HEK293 (cell line): ENCODE data around the gene CELF4.

ENCODE experiments used
- CTCF ChIA-PET: fragments of 350-600 bp; formaldehyde crosslinking; extraction: SDS; loops from one replicate; lab custom pipeline; 2021; ENCODE audit warnings: antibody characterized with exemption; lab: Yijun Ruan, JAX
- POLR2A ChIA-PET: fragments of 300-600 bp; formaldehyde crosslinking; extraction: SDS; loops from one replicate; lab custom pipeline; 2020; ENCODE audit warnings: antibody characterized with exemption, inconsistent platforms; lab: Yijun Ruan, JAX
- H3K27ac ChIP-seq: fragments of 200-500 bp; sonication (Bioruptor generic); 2 replicates; pipeline ENCODE4 v1.5.1; 2014; ENCODE audit warnings: low read depth, low read length, control low read depth, inconsistent platforms; ENCODE audit errors: extremely low read depth
- H3K36me3 ChIP-seq, 2 experiments: fragments of 200-500 bp in 1 of 2; sonication (Bioruptor generic) in 1 of 2; 1 replicate in 1 of 2; 2 replicates in 1 of 2; pipeline ENCODE4 v1.5.1; 2014 to 2017; ENCODE audit warnings: inconsistent platforms in 2 of 2, low read length in 2 of 2; ENCODE audit not compliant: control insufficient read depth in 2 of 2, insufficient read depth in 1 of 2
- H3K4me1 ChIP-seq: fragments of 200-500 bp; sonication (Bioruptor generic); 2 replicates; pipeline ENCODE4 v1.5.1; 2014; ENCODE audit warnings: mild to moderate bottlenecking, low read length, inconsistent platforms; ENCODE audit not compliant: control insufficient read depth, insufficient read depth
- H3K4me3 ChIP-seq: 2 replicates; pipeline ENCODE4 v1.5.1; 2011; ENCODE audit warnings: low read depth, mild to moderate bottlenecking, control low read depth, low read length, moderate library complexity
- H3K9me3 ChIP-seq: fragments of 200-500 bp; sonication (Bioruptor generic); 2 replicates; pipeline ENCODE4 v1.5.1; 2014; ENCODE audit warnings: low read depth, low read length, inconsistent platforms; ENCODE audit not compliant: control insufficient read depth, insufficient read depth
- GLIS1 ChIP-seq: fragments of 450-650 bp; formaldehyde crosslinking; IDR thresholded peaks from 2 replicates; pipeline ENCODE4 v1.5.1; 2016; ENCODE audit warnings: missing biosample characterization, missing genetic modification characterization
- PRDM1 ChIP-seq: fragments of 450-650 bp; formaldehyde crosslinking; IDR thresholded peaks from 2 replicates; pipeline ENCODE4; 2016; ENCODE audit warnings: missing biosample characterization, missing genetic modification characterization
- SETDB1 ChIP-seq: IDR thresholded peaks from one replicate; pipeline ENCODE4 v1.6.1; 2017; ENCODE audit warnings: mild to moderate bottlenecking, low read length, moderate library complexity, mixed read lengths; ENCODE audit not compliant: insufficient read length
- TRIM28 ChIP-seq: IDR thresholded peaks from 2 replicates; pipeline ENCODE4 v1.6.1; 2011; ENCODE audit warnings: low read length, control low read depth, borderline replicate concordance
- WT1 ChIP-seq: fragments of 450-650 bp; formaldehyde crosslinking; IDR thresholded peaks from 2 replicates; pipeline ENCODE4 v1.5.1; 2016; ENCODE audit warnings: missing biosample characterization, missing genetic modification characterization
- ZIC2 ChIP-seq: fragments of 450-650 bp; formaldehyde crosslinking; IDR thresholded peaks from 2 replicates; pipeline ENCODE4 v1.5.1; 2016; ENCODE audit warnings: missing biosample characterization, missing genetic modification characterization
- ZNF221 ChIP-seq: fragments of 450-650 bp; formaldehyde crosslinking; IDR thresholded peaks from 2 replicates; pipeline ENCODE4 v1.5.1; 2017; ENCODE audit warnings: missing biosample characterization, missing genetic modification characterization, borderline replicate concordance
- ZNF239 ChIP-seq: fragments of 450-650 bp; formaldehyde crosslinking; IDR thresholded peaks from 2 replicates; pipeline ENCODE4 v1.5.1; 2016; ENCODE audit warnings: missing biosample characterization, missing genetic modification characterization
- ZNF48 ChIP-seq: fragments of 450-650 bp; formaldehyde crosslinking; IDR thresholded peaks from 2 replicates; pipeline ENCODE4 v1.5.1; 2016; ENCODE audit warnings: missing biosample characterization, missing genetic modification characterization
- ZNF530 ChIP-seq: fragments of 450-650 bp; formaldehyde crosslinking; IDR thresholded peaks from 2 replicates; pipeline ENCODE4 v1.5.1; 2016; ENCODE audit warnings: low read depth, missing biosample characterization, missing genetic modification characterization
- ZNF549 ChIP-seq: fragments of 450-650 bp; IDR thresholded peaks from 2 replicates; pipeline ENCODE4 v1.5.1; 2018; ENCODE audit warnings: missing biosample characterization, missing genetic modification characterization, mild to moderate bottlenecking, inconsistent platforms, moderate library complexity
- ZNF555 ChIP-seq: fragments of 450-650 bp; formaldehyde crosslinking; conservative IDR thresholded peaks from 2 replicates; pipeline ENCODE4 v1.5.1; 2017; ENCODE audit warnings: missing biosample characterization, mild to moderate bottlenecking, missing genetic modification characterization, inconsistent platforms
- ZNF626 ChIP-seq: fragments of 450-650 bp; sonication (Bioruptor Pico); formaldehyde crosslinking; IDR thresholded peaks from 2 replicates; pipeline ENCODE4 v1.5.1; 2018; ENCODE audit warnings: missing biosample characterization, missing genetic modification characterization, inconsistent platforms
- ZNF701 ChIP-seq: fragments of 450-650 bp; formaldehyde crosslinking; IDR thresholded peaks from 2 replicates; pipeline ENCODE4 v1.5.1; 2016; ENCODE audit warnings: missing biosample characterization, missing genetic modification characterization
- ZSCAN30 ChIP-seq: fragments of 450-650 bp; IDR thresholded peaks from 2 replicates; pipeline ENCODE4 v1.5.1; 2018; ENCODE audit warnings: missing biosample characterization, mild to moderate bottlenecking, missing genetic modification characterization, moderate library complexity
- TF ChIP-seq, protein P1 (sequence below): fragments of 450-650 bp; formaldehyde crosslinking; IDR thresholded peaks from 2 replicates; pipeline ENCODE4 v1.5.1; 2016; ENCODE audit warnings: missing biosample characterization, missing genetic modification characterization
- TF ChIP-seq, protein P2 (sequence below): fragments of 450-650 bp; formaldehyde crosslinking; IDR thresholded peaks from 2 replicates; pipeline ENCODE4 v1.5.1; 2016; ENCODE audit warnings: missing biosample characterization, missing genetic modification characterization, borderline replicate concordance
- TF ChIP-seq, protein P3 (sequence below): fragments of 450-650 bp; IDR thresholded peaks from 2 replicates; pipeline ENCODE4 v1.5.1; 2018; ENCODE audit warnings: missing biosample characterization, mild to moderate bottlenecking, missing genetic modification characterization
- TF ChIP-seq, protein P4 (sequence below): fragments of 450-650 bp; formaldehyde crosslinking; conservative IDR thresholded peaks from 2 replicates; pipeline ENCODE4 v1.5.1; 2016; ENCODE audit warnings: low read depth, missing biosample characterization, missing genetic modification characterization
- TF ChIP-seq, protein P5 (sequence below): fragments of 450-650 bp; formaldehyde crosslinking; IDR thresholded peaks from 2 replicates; pipeline ENCODE4 v1.5.1; 2016; ENCODE audit warnings: missing biosample characterization, missing genetic modification characterization

The CELF4 gene

DNA sequence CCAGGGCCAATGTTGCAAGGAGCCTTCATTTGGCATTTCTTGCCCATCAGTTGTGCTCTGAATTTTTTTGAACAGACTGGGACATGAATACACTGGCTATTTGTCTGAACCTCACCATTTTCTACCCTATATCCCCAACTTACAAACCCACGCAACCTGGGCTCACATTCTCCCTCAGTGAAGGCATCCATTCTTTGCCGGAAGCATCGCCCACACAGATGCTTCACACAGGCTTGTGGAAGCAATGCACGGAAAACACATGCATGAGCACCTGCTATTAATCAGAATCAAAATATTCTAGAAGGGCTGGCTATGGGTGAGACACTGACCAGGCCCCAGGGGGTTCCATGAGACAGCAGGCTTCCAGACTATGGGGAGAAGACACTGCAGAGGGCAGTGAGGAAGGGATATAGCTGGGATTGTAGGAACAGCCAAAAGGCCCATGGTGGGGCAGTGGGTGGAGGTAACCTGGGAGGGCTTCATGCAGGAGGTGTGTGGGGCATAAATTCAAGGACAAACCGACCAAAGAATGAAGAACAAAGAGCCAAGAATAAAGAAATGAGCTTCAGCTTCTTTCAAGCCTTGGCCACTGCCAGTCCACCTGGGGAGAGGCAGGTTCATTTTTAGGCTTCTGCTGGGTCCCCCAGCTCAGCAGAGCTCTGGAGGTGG lies 261.5 kb downstream of the CELF4 start:
- CTCF ChIA-PET: no interaction called here
- Histone ChIP-seq H3K9me3 (no peaks in the 10 kb centered on the region), H3K27ac (no peak overlapping the region), H3K36me3 (no peaks in the 10 kb centered on the region), H3K4me3 (no peak overlapping the region), H3K4me1 (peaks cover 5% of the 10 kb centered on the region)
- POLR2A ChIA-PET: no interaction called here
- TF ChIP-seq ZNF48 (tag by site-specific recombination) (no peak), GLIS1 (tag by site-specific recombination) (no peak; the same call in 1 of the 2 replicates), ZNF626 (no peak), WT1 (tag by site-specific recombination) (no peak), ZNF549 (tag by site-specific recombination) (no peak)
- TF ChIP-seq, protein P1, sequence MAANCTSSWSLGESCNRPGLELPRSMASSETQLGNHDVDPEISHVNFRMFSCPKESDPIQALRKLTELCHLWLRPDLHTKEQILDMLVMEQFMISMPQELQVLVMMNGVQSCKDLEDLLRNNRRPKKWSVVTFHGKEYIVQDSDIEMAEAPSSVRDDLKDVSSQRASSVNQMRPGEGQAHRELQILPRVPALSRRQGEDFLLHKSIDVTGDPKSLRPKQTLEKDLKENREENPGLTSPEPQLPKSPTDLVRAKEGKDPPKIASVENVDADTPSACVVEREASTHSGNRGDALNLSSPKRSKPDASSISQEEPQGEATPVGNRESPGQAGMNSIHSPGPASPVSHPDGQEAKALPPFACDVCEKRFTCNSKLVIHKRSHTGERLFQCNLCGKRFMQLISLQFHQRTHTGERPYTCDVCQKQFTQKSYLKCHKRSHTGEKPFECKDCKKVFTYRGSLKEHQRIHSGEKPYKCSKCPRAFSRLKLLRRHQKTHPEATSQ (tag by site-specific recombination): no peak
- TF ChIP-seq, protein P2, sequence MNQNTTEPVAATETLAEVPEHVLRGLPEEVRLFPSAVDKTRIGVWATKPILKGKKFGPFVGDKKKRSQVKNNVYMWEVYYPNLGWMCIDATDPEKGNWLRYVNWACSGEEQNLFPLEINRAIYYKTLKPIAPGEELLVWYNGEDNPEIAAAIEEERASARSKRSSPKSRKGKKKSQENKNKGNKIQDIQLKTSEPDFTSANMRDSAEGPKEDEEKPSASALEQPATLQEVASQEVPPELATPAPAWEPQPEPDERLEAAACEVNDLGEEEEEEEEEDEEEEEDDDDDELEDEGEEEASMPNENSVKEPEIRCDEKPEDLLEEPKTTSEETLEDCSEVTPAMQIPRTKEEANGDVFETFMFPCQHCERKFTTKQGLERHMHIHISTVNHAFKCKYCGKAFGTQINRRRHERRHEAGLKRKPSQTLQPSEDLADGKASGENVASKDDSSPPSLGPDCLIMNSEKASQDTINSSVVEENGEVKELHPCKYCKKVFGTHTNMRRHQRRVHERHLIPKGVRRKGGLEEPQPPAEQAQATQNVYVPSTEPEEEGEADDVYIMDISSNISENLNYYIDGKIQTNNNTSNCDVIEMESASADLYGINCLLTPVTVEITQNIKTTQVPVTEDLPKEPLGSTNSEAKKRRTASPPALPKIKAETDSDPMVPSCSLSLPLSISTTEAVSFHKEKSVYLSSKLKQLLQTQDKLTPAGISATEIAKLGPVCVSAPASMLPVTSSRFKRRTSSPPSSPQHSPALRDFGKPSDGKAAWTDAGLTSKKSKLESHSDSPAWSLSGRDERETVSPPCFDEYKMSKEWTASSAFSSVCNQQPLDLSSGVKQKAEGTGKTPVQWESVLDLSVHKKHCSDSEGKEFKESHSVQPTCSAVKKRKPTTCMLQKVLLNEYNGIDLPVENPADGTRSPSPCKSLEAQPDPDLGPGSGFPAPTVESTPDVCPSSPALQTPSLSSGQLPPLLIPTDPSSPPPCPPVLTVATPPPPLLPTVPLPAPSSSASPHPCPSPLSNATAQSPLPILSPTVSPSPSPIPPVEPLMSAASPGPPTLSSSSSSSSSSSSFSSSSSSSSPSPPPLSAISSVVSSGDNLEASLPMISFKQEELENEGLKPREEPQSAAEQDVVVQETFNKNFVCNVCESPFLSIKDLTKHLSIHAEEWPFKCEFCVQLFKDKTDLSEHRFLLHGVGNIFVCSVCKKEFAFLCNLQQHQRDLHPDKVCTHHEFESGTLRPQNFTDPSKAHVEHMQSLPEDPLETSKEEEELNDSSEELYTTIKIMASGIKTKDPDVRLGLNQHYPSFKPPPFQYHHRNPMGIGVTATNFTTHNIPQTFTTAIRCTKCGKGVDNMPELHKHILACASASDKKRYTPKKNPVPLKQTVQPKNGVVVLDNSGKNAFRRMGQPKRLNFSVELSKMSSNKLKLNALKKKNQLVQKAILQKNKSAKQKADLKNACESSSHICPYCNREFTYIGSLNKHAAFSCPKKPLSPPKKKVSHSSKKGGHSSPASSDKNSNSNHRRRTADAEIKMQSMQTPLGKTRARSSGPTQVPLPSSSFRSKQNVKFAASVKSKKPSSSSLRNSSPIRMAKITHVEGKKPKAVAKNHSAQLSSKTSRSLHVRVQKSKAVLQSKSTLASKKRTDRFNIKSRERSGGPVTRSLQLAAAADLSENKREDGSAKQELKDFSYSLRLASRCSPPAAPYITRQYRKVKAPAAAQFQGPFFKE (tag by site-specific recombination): no peak

DNA sequence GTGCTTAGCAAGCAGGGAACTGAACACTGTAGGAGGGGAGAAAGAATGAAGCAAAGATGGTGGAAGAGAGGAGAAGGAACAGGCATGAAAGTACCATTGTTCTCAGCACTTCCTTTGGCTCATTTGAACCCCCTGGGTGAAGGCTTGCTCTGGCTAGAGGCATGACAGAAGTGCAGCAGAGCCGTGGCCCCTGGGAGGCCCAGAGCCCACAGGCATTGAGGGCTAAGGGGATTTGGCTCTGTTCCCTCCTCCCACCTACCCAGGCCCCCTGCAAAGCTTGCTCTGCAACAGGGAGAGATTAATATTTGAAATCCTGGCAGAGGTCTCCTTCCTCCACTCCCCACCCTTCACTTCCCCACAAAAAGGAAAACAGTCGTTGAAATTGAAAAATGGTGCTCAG lies 262.6 kb downstream of the CELF4 start:
- CTCF ChIA-PET: no interaction called here
- POLR2A ChIA-PET: no interaction called here

More for the DNA sequence above, 262.6 kb downstream of the CELF4 start:
- TF ChIP-seq TRIM28 (no peak), ZNF239 (no peak), ZIC2 (peak; percentile 50), ZNF530 (no peak), ZNF555 (tag by site-specific recombination) (no peak), SETDB1 (no peak), GLIS1 (tag by site-specific recombination) (peak; percentile 85), ZNF701 (tag by site-specific recombination) (no peak), ZSCAN30 (no peak), ZNF221 (tag by site-specific recombination) (no peak), PRDM1 (tag by site-specific recombination) (no peak)
- TF ChIP-seq, protein P3, sequence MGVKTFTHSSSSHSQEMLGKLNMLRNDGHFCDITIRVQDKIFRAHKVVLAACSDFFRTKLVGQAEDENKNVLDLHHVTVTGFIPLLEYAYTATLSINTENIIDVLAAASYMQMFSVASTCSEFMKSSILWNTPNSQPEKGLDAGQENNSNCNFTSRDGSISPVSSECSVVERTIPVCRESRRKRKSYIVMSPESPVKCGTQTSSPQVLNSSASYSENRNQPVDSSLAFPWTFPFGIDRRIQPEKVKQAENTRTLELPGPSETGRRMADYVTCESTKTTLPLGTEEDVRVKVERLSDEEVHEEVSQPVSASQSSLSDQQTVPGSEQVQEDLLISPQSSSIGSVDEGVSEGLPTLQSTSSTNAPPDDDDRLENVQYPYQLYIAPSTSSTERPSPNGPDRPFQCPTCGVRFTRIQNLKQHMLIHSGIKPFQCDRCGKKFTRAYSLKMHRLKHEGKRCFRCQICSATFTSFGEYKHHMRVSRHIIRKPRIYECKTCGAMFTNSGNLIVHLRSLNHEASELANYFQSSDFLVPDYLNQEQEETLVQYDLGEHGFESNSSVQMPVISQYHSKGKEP: no peak
- TF ChIP-seq, protein P4, sequence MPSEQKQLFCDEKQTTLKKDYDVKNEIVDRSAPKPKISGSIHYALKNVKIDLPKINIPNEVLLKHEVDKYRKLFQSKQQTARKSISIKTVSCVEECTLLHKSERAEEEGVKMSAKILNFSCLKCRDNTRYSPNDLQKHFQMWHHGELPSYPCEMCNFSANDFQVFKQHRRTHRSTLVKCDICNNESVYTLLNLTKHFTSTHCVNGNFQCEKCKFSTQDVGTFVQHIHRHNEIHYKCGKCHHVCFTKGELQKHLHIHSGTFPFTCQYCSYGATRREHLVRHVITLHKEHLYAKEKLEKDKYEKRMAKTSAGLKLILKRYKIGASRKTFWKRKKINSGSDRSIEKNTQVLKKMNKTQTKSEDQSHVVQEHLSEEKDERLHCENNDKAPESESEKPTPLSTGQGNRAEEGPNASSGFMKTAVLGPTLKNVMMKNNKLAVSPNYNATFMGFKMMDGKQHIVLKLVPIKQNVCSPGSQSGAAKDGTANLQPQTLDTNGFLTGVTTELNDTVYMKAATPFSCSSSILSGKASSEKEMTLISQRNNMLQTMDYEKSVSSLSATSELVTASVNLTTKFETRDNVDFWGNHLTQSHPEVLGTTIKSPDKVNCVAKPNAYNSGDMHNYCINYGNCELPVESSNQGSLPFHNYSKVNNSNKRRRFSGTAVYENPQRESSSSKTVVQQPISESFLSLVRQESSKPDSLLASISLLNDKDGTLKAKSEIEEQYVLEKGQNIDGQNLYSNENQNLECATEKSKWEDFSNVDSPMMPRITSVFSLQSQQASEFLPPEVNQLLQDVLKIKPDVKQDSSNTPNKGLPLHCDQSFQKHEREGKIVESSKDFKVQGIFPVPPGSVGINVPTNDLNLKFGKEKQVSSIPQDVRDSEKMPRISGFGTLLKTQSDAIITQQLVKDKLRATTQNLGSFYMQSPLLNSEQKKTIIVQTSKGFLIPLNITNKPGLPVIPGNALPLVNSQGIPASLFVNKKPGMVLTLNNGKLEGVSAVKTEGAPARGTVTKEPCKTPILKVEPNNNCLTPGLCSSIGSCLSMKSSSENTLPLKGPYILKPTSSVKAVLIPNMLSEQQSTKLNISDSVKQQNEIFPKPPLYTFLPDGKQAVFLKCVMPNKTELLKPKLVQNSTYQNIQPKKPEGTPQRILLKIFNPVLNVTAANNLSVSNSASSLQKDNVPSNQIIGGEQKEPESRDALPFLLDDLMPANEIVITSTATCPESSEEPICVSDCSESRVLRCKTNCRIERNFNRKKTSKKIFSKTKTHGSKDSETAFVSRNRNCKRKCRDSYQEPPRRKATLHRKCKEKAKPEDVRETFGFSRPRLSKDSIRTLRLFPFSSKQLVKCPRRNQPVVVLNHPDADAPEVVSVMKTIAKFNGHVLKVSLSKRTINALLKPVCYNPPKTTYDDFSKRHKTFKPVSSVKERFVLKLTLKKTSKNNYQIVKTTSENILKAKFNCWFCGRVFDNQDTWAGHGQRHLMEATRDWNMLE (tag by site-specific recombination): no peak
- TF ChIP-seq, protein P5, sequence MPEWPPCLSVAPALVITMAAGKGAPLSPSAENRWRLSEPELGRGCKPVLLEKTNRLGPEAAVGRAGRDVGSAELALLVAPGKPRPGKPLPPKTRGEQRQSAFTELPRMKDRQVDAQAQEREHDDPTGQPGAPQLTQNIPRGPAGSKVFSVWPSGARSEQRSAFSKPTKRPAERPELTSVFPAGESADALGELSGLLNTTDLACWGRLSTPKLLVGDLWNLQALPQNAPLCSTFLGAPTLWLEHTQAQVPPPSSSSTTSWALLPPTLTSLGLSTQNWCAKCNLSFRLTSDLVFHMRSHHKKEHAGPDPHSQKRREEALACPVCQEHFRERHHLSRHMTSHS (tag by site-specific recombination): no peak
- no peaks in the 10 kb centered on the region for H3K9me3 ChIP-seq
- H3K4me3 ChIP-seq: no peak overlapping the region
- H3K27ac ChIP-seq: no peak overlapping the region
- H3K4me1 ChIP-seq: peaks cover 7% of the 10 kb centered on the region
- no peaks in the 10 kb centered on the region for H3K36me3 ChIP-seq
